Stromal cell of bone marrow (primary cell): ENCODE results near the gene PHOSPHO2.

ENCODE experiments used
- DNase-seq: peaks from one replicate; pipeline ENCODE4 v3.0.0-alpha.2; 2012; ENCODE audit warnings: low read depth

PHOSPHO2 gene

GRCh38 chr2:169716938-169717690, 22.8 kb downstream of the PHOSPHO2 start:
- DNase-seq = no peak

GRCh38 chr2:169717691-169718063, 23.4 kb downstream of the PHOSPHO2 start:
- DNase-seq = no peak

- DNase-seq = no peak
Measured at GRCh38 chr2:169718930-169719504, 24.7 kb downstream of the PHOSPHO2 start.

- no peak for DNase-seq
Measured at GRCh38 chr2:169721016-169721415, 26.7 kb downstream of the PHOSPHO2 start.

- no peak for DNase-seq
Measured at GRCh38 chr2:169727065-169727464, 32.8 kb downstream of the PHOSPHO2 start.

- DNase-seq = no peak
Measured at GRCh38 chr2:169729274-169729605, 35.0 kb downstream of the PHOSPHO2 start.

GRCh38 chr2:169732075-169732474, 37.8 kb downstream of the PHOSPHO2 start:
- no peak for DNase-seq

GRCh38 chr2:169732583-169733358, 38.5 kb downstream of the PHOSPHO2 start:
- no peak for DNase-seq

- no peak for DNase-seq
Measured at GRCh38 chr2:169734169-169734847, 40.0 kb downstream of the PHOSPHO2 start.

GRCh38 chr2:169735623-169736022, 41.4 kb downstream of the PHOSPHO2 start:
- no peak for DNase-seq

- no peak for DNase-seq
Measured at GRCh38 chr2:169736902-169737301, 42.6 kb downstream of the PHOSPHO2 start.

GRCh38 chr2:169738566-169739229, 44.4 kb downstream of the PHOSPHO2 start:
- DNase-seq = no peak

- no peak for DNase-seq
Measured at GRCh38 chr2:169739351-169739750, 45.1 kb downstream of the PHOSPHO2 start.

GRCh38 chr2:169743549-169743948, 49.3 kb downstream of the PHOSPHO2 start:
- no peak for DNase-seq

- DNase-seq = no peak
Measured at GRCh38 chr2:169746240-169746639, 52.0 kb downstream of the PHOSPHO2 start.

- no peak for DNase-seq
Measured at GRCh38 chr2:169748319-169748718, 54.0 kb downstream of the PHOSPHO2 start.
